ENCODE measurements around the gene ZSCAN10.
"Not testable (repeated sequence)": the region's sequence is repeated elsewhere in the genome, so short reads cannot be mapped to it uniquely, and the experiment has no call there.

Gene ZSCAN10

GRCh38 chr16:3085868-3086595 is 13.1 kb downstream of the ZSCAN10 start:
- Histone ChIP-seq H3K9me3 (replicated peaks; ENCODE audit: insufficient read depth, low read length) (no peaks in the 10 kb centered on the region), H3K27ac (ENCODE audit: low read length) (no peak overlapping the region), H3F3A (ENCODE audit: insufficient read depth, low read length) (no peaks in the 10 kb centered on the region), H3K27me3 (replicated peaks; ENCODE audit: insufficient read depth, low read length) (peaks cover 38% of the 10 kb centered on the region), H3K4me2 (ENCODE audit: low read depth, low read length) (no peak overlapping the region), H3K4me1 (ENCODE audit: low read length) (no peaks in the 10 kb centered on the region), H3K9me2 (replicated peaks; ENCODE audit: insufficient read depth, low read length) (no peaks in the 10 kb centered on the region), H2AFZ (ENCODE audit: low read length) (no peak overlapping the region), H4K20me1 (ENCODE audit: insufficient read depth, low read length) (no peaks in the 10 kb centered on the region), H3K79me2 (ENCODE audit: low read length) (no peaks in the 10 kb centered on the region), H3K36me3 (replicated peaks; ENCODE audit: insufficient read depth, low read length) (no peaks in the 10 kb centered on the region), H3K9ac (ENCODE audit: low read length) (no peak overlapping the region), H3K4me3 (ENCODE audit: low read length) (no peak overlapping the region)
- TF ChIP-seq CTCF (IDR thresholded peaks at IDR 0.05; ENCODE audit: low read length) (no peak), EZH2phosphoT487 (IDR thresholded peaks at IDR 0.05; ENCODE audit: low read length) (no peak), EZH2 (optimal IDR thresholded peaks at IDR 0.05; ENCODE audit: low read depth, low read length) (no peak)
- DNase-seq: no peak

- no peaks in the 10 kb centered on the region for H3K9me3 ChIP-seq (replicated peaks; ENCODE audit: insufficient read depth, low read length)
- H3K4me1 ChIP-seq (ENCODE audit: low read length): no peaks in the 10 kb centered on the region
- no peak for DNase-seq
These were observed 14.0 kb downstream of the ZSCAN10 start for GRCh38 chr16:3084969-3085670.

GRCh38 chr16:3084491-3084890 is 14.6 kb downstream of the ZSCAN10 start:
- Histone ChIP-seq H3K36me3 (replicated peaks; ENCODE audit: insufficient read depth, low read length) (no peaks in the 10 kb centered on the region), H3K4me2 (ENCODE audit: low read depth, low read length) (no peak overlapping the region), H3K9me2 (replicated peaks; ENCODE audit: insufficient read depth, low read length) (no peaks in the 10 kb centered on the region), H3K4me1 (ENCODE audit: low read length) (no peaks in the 10 kb centered on the region), H2AFZ (ENCODE audit: low read length) (no peak overlapping the region), H3K27ac (ENCODE audit: low read length) (no peak overlapping the region), H3K9me3 (replicated peaks; ENCODE audit: insufficient read depth, low read length) (no peaks in the 10 kb centered on the region), H3K9ac (ENCODE audit: low read length) (no peak overlapping the region), H3K79me2 (ENCODE audit: low read length) (no peaks in the 10 kb centered on the region), H3K27me3 (replicated peaks; ENCODE audit: insufficient read depth, low read length) (peaks cover 41% of the 10 kb centered on the region), H3K4me3 (ENCODE audit: low read length) (no peak overlapping the region), H3F3A (ENCODE audit: insufficient read depth, low read length) (no peaks in the 10 kb centered on the region), H4K20me1 (ENCODE audit: insufficient read depth, low read length) (no peaks in the 10 kb centered on the region)
- TF ChIP-seq EZH2 (optimal IDR thresholded peaks at IDR 0.05; ENCODE audit: low read depth, low read length) (no peak), EZH2phosphoT487 (IDR thresholded peaks at IDR 0.05; ENCODE audit: low read length) (no peak), CTCF (IDR thresholded peaks at IDR 0.05; ENCODE audit: low read length) (no peak)
- DNase-seq: no peak

More at GRCh38 chr16:3084969-3085670, 14.0 kb downstream of the ZSCAN10 start:
- Histone ChIP-seq H3K27me3 (replicated peaks; ENCODE audit: insufficient read depth, low read length) (peaks cover 38% of the 10 kb centered on the region), H3K4me2 (ENCODE audit: low read depth, low read length) (no peak overlapping the region), H3F3A (ENCODE audit: insufficient read depth, low read length) (no peaks in the 10 kb centered on the region), H3K9ac (ENCODE audit: low read length) (no peak overlapping the region), H3K79me2 (ENCODE audit: low read length) (no peaks in the 10 kb centered on the region), H2AFZ (ENCODE audit: low read length) (no peak overlapping the region), H4K20me1 (ENCODE audit: insufficient read depth, low read length) (no peaks in the 10 kb centered on the region), H3K27ac (ENCODE audit: low read length) (no peak overlapping the region), H3K9me2 (replicated peaks; ENCODE audit: insufficient read depth, low read length) (no peaks in the 10 kb centered on the region), H3K4me3 (ENCODE audit: low read length) (no peak overlapping the region), H3K36me3 (replicated peaks; ENCODE audit: insufficient read depth, low read length) (no peaks in the 10 kb centered on the region)
- TF ChIP-seq EZH2 (optimal IDR thresholded peaks at IDR 0.05; ENCODE audit: low read depth, low read length) (no peak), CTCF (IDR thresholded peaks at IDR 0.05; ENCODE audit: low read length) (no peak), EZH2phosphoT487 (IDR thresholded peaks at IDR 0.05; ENCODE audit: low read length) (no peak)

GRCh38 chr16:3083408-3083807 is 15.7 kb downstream of the ZSCAN10 start:
- peaks cover 43% of the 10 kb centered on the region for H3K27me3 ChIP-seq (replicated peaks; ENCODE audit: insufficient read depth, low read length)
- not testable (repeated sequence) for H3K9me2 ChIP-seq (replicated peaks; ENCODE audit: insufficient read depth, low read length); H3K79me2 ChIP-seq (ENCODE audit: low read length); H3K9me3 ChIP-seq (replicated peaks; ENCODE audit: insufficient read depth, low read length); H3K9ac ChIP-seq (ENCODE audit: low read length); H3F3A ChIP-seq (ENCODE audit: insufficient read depth, low read length); H3K4me1 ChIP-seq (ENCODE audit: low read length); H3K4me3 ChIP-seq (ENCODE audit: low read length); H3K4me2 ChIP-seq (ENCODE audit: low read depth, low read length); H2AFZ ChIP-seq (ENCODE audit: low read length); DNase-seq; H3K36me3 ChIP-seq (replicated peaks; ENCODE audit: insufficient read depth, low read length); H3K27ac ChIP-seq (ENCODE audit: low read length); H4K20me1 ChIP-seq (ENCODE audit: insufficient read depth, low read length)

GRCh38 chr16:3081957-3082356 is 17.1 kb downstream of the ZSCAN10 start:
- H3K4me1 ChIP-seq (ENCODE audit: low read length); H3K4me3 ChIP-seq (ENCODE audit: low read length); H3F3A ChIP-seq (ENCODE audit: insufficient read depth, low read length): not testable (repeated sequence)

More at GRCh38 chr16:3081957-3082356, 17.1 kb downstream of the ZSCAN10 start:
- not testable (repeated sequence) for H4K20me1 ChIP-seq (ENCODE audit: insufficient read depth, low read length); H3K9me2 ChIP-seq (replicated peaks; ENCODE audit: insufficient read depth, low read length); H3K9ac ChIP-seq (ENCODE audit: low read length); H3K79me2 ChIP-seq (ENCODE audit: low read length); H2AFZ ChIP-seq (ENCODE audit: low read length); H3K9me3 ChIP-seq (replicated peaks; ENCODE audit: insufficient read depth, low read length); H3K36me3 ChIP-seq (replicated peaks; ENCODE audit: insufficient read depth, low read length); H3K4me2 ChIP-seq (ENCODE audit: low read depth, low read length); DNase-seq; H3K27ac ChIP-seq (ENCODE audit: low read length)
- H3K27me3 ChIP-seq (replicated peaks; ENCODE audit: insufficient read depth, low read length): peaks cover 40% of the 10 kb centered on the region

Measured in MM.1S (cell line).